Endothelial cell of umbilical vein (primary cell): Measurements from ENCODE around the gene AZU1. TPM values are rescaled to one million over a fixed set of nuclear protein-coding genes. Genes with fewer than 3 reads are reported as not detected.

Experiments
- BruUV-seq: library from RNA; stranded (reverse); fragments of 400-500 nt; replicated peaks from 2 replicates; lab custom pipeline; 2021; lab: Mats Ljungman, UMichigan
- CTCF ChIA-PET: fragments of 300-600, 350-600 bp; sonication (Branson Sonifier 250); formaldehyde crosslinking; loops from one replicate; lab custom pipeline; 2021; ENCODE audit warnings: antibody characterized with exemption, inconsistent platforms; lab: Charles Lee
- POLR2A ChIA-PET: fragments of 300-600, 350-600 bp; sonication (Branson Sonifier 250); formaldehyde crosslinking; loops from one replicate; lab custom pipeline; 2021; ENCODE audit warnings: antibody characterized with exemption, inconsistent platforms; lab: Charles Lee
- DNase-seq: peaks from one replicate; pipeline ENCODE4 v3.0.0-alpha.2; 2011; ENCODE audit warnings: low read depth, low spot score
- FAIRE-seq: peaks from 2 replicates; lab custom pipeline; 2011; peaks lifted over from hg19 to GRCh38; lab: Jason Lieb, UNC
- H2AFZ ChIP-seq: 2 replicates; pipeline ENCODE4 v1.6.0; 2012; ENCODE audit warnings: low read depth, low read length, control low read depth, inconsistent platforms
- H3K27ac ChIP-seq: 2 replicates; pipeline ENCODE4 v1.5.1; 2011; ENCODE audit warnings: low read depth, mild to moderate bottlenecking, control low read depth, low read length, moderate library complexity; ENCODE audit not compliant: insufficient read depth
- H3K27me3 ChIP-seq, 2 experiments: 2 replicates each; pipeline versions ENCODE4 v1.6.0 to v1.6.1; 2011; ENCODE audit warnings: low read length in 2 of 2, mixed read lengths in 1 of 2; ENCODE audit not compliant: control insufficient read depth in 2 of 2, insufficient read depth in 2 of 2
- H3K36me3 ChIP-seq, 2 experiments: 2 replicates in 1 of 2; 3 replicates in 1 of 2; pipeline ENCODE4 v1.5.1; 2011; ENCODE audit warnings: low read length in 2 of 2, mild to moderate bottlenecking in 1 of 2, moderate library complexity in 1 of 2; ENCODE audit not compliant: control insufficient read depth in 2 of 2, insufficient read depth in 2 of 2; ENCODE audit errors: extremely low read depth in 1 of 2
- H3K4me1 ChIP-seq: 3 replicates; pipeline ENCODE4 v1.5.1; 2011; ENCODE audit warnings: mild to moderate bottlenecking, low read length; ENCODE audit not compliant: control insufficient read depth, insufficient read depth; ENCODE audit errors: extremely low read depth
- H3K4me2 ChIP-seq: 2 replicates; pipeline ENCODE4 v1.6.1; 2011; ENCODE audit warnings: low read length, control low read depth, mixed read lengths; ENCODE audit not compliant: insufficient read depth
- H3K4me3 ChIP-seq, 3 experiments: fragments of 200-600 bp in 1 of 3; sonication (generic), shearing (Covaris generic) in 1 of 3; replicated peaks in 1 of 3; 2 replicates each; pipeline ENCODE4 v1.5.1; 2011 to 2016; ENCODE audit warnings: control low read depth in 3 of 3, low read length in 3 of 3, mild to moderate bottlenecking in 2 of 3, inconsistent platforms in 1 of 3, low read depth in 1 of 3, moderate library complexity in 1 of 3; ENCODE audit not compliant: insufficient read depth in 1 of 3
- H3K79me2 ChIP-seq: 2 replicates; pipeline ENCODE4 v1.6.0; 2012; ENCODE audit warnings: low read length, inconsistent platforms; ENCODE audit not compliant: control insufficient read depth, insufficient read depth
- H3K9ac ChIP-seq: replicated peaks from 2 replicates; pipeline ENCODE3; 2011; ENCODE audit warnings: low read length, control low read depth; ENCODE audit not compliant: insufficient read depth; ENCODE audit errors: extremely low read depth
- H3K9me1 ChIP-seq: replicated peaks from 3 replicates; pipeline ENCODE4 v1.6.0; 2011; ENCODE audit warnings: mild to moderate bottlenecking, low read length; ENCODE audit not compliant: control insufficient read depth, insufficient read depth; ENCODE audit errors: extremely low read depth
- H3K9me3 ChIP-seq: replicated peaks from 2 replicates; pipeline ENCODE4 v1.5.1; 2012; ENCODE audit warnings: low read length, inconsistent platforms; ENCODE audit not compliant: control insufficient read depth, insufficient read depth
- H4K20me1 ChIP-seq: replicated peaks from 2 replicates; pipeline ENCODE3; 2011; ENCODE audit warnings: mild to moderate bottlenecking, low read length; ENCODE audit not compliant: control insufficient read depth, insufficient read depth; ENCODE audit errors: extremely low read depth
- EZH2 ChIP-seq: IDR thresholded peaks from 2 replicates; pipeline ENCODE4 v1.6.1; 2012; ENCODE audit warnings: borderline replicate concordance, low read depth, mild to moderate bottlenecking, moderate library complexity, low read length, inconsistent platforms; ENCODE audit not compliant: severe bottlenecking
- FOS ChIP-seq: IDR thresholded peaks from 2 replicates; pipeline ENCODE4 v1.6.1; 2011; ENCODE audit warnings: mild to moderate bottlenecking, low read length, moderate library complexity, borderline replicate concordance; ENCODE audit not compliant: insufficient read depth
- GATA2 ChIP-seq: IDR thresholded peaks from 2 replicates; pipeline ENCODE4 v1.7.0; 2011; ENCODE audit warnings: low read depth, mild to moderate bottlenecking, moderate library complexity, mixed read lengths, low read length; ENCODE audit not compliant: insufficient read length, insufficient read depth
- JUN ChIP-seq: IDR thresholded peaks from 2 replicates; pipeline ENCODE4 v1.6.1; 2011; ENCODE audit warnings: borderline replicate concordance, low read depth; ENCODE audit not compliant: insufficient read length, insufficient read depth
- MYC ChIP-seq: IDR thresholded peaks from one replicate; pipeline ENCODE4 v1.6.1; 2011; ENCODE audit warnings: mild to moderate bottlenecking, low read depth, low read length
- POLR2A ChIP-seq: IDR thresholded peaks from 2 replicates; pipeline ENCODE4 v1.6.1; 2012; ENCODE audit warnings: low read depth, mild to moderate bottlenecking, control low read depth, low read length
- POLR2AphosphoS5 ChIP-seq: IDR thresholded peaks from 2 replicates; pipeline ENCODE4 v1.6.1; 2012; ENCODE audit warnings: low read depth, mild to moderate bottlenecking, control low read depth, low read length, moderate library complexity; ENCODE audit not compliant: insufficient read depth
- dilution Hi-C: fragments of 300-500 bp; cut with MboI; formaldehyde crosslinking; loops from one replicate; pipeline ENCODE4 v1.15.0; 2019; ENCODE audit warnings: low sequenced_read_pairs; ENCODE audit not compliant: extremely low pct_ligation_motif_present
- intact Hi-C: fragments of 100-400 bp; cut with micrococcal nuclease; formaldehyde crosslinking; loops from one replicate; pipeline ENCODE4 v1.10.0; 2022
- polyA plus RNA-seq, 4 experiments: library from polyadenylated mRNA; depleted of rRNA in 3 of 4; stranded (reverse) in 3 of 4; unstranded in 1 of 4; fragments of >200 nt; gene quantifications; 2 replicates each; pipeline versions ENCODE4 v1.2.1 to v1.2.3, GENCODE V29; 2011 to 2012; ENCODE audit warnings: missing spikeins in 1 of 4
- total RNA-seq: library from RNA; stranded (reverse); gene quantifications from 2 replicates; pipeline ENCODE4 v1.2.3, GENCODE V29; 2021
- TF ChIP-seq, protein P1 (sequence below): IDR thresholded peaks from 2 replicates; pipeline ENCODE4 v1.6.1; 2011; ENCODE audit not compliant: insufficient read depth, insufficient read length
- TF ChIP-seq, protein P2 (sequence below), 2 donors: IDR thresholded peaks; 1 replicate in 1 of 2; 2 replicates in 1 of 2; pipeline ENCODE4 v1.5.1; 2011; ENCODE audit warnings: low read length in 2 of 2, mild to moderate bottlenecking in 2 of 2, moderate library complexity in 2 of 2, control low read depth in 1 of 2, inconsistent platforms in 1 of 2, low read depth in 1 of 2; ENCODE audit not compliant: insufficient read depth in 1 of 2; ENCODE audit errors: extremely low read depth in 1 of 2

Gene AZU1
- total and polyA plus RNA-seq, 2 donors (not counting 3 experiments of a cell fraction or from before 2014, with no cell fraction given): 0.12 TPM; not detected in 1

DNA sequence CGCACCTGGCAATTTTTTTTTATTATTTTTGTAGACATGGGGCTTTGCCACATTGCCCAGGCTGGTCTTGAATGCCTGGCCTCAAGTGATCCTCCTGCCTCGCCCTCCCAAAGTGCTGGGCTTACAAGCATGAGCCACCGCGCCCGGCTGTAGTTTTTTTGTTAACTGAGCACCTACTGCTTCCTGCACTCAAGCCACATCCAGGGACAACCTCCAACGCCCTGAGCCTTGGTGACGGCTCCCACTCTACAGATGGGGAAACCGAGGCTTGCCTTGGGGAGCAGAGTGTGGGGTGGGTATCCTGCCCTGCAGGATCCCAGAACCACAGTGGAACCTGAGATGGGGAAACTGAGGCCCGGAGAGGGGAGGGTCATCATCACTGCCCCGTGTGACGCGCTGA lies 27.5 kb downstream of the AZU1 start:
- FAIRE-seq: no peak

More for the DNA sequence above, 27.5 kb downstream of the AZU1 start:
- no peak overlapping the region for H3K9ac ChIP-seq
- H3K79me2 ChIP-seq: no peaks in the 10 kb centered on the region
- peaks cover 0 to 2% of the 10 kb centered on the region in 2 experiments for H3K27me3 ChIP-seq
- ChIA-PET CTCF (no interaction called here), POLR2A (no interaction called here)
- H3K9me1 ChIP-seq: no peaks in the 10 kb centered on the region
- no TSS peak for BruUV-seq
- H3K4me1 ChIP-seq: no peaks in the 10 kb centered on the region
- DNase-seq: no peak
- no peaks in the 10 kb centered on the region for H4K20me1 ChIP-seq
- H2AFZ ChIP-seq: no peak overlapping the region
- no peak for TF ChIP-seq POLR2A
- TF ChIP-seq FOS: no peak
- no peak for TF ChIP-seq MYC
- no peak for TF ChIP-seq JUN
- TF ChIP-seq EZH2: no peak
- TF ChIP-seq GATA2: no peak
- TF ChIP-seq, protein P1, sequence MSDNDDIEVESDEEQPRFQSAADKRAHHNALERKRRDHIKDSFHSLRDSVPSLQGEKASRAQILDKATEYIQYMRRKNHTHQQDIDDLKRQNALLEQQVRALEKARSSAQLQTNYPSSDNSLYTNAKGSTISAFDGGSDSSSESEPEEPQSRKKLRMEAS: no peak
- TF ChIP-seq, protein P2, sequence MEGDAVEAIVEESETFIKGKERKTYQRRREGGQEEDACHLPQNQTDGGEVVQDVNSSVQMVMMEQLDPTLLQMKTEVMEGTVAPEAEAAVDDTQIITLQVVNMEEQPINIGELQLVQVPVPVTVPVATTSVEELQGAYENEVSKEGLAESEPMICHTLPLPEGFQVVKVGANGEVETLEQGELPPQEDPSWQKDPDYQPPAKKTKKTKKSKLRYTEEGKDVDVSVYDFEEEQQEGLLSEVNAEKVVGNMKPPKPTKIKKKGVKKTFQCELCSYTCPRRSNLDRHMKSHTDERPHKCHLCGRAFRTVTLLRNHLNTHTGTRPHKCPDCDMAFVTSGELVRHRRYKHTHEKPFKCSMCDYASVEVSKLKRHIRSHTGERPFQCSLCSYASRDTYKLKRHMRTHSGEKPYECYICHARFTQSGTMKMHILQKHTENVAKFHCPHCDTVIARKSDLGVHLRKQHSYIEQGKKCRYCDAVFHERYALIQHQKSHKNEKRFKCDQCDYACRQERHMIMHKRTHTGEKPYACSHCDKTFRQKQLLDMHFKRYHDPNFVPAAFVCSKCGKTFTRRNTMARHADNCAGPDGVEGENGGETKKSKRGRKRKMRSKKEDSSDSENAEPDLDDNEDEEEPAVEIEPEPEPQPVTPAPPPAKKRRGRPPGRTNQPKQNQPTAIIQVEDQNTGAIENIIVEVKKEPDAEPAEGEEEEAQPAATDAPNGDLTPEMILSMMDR (IDR thresholded peaks at IDR 0.05; ENCODE audit: extremely low read depth in 1 of 2, insufficient read depth in 1 of 2, low read depth in 1 of 2, low read length in 2 of 2): no peak
- no peak for TF ChIP-seq POLR2AphosphoS5
- no peaks in the 10 kb centered on the region for H3K9me3 ChIP-seq
- H3K4me2 ChIP-seq: no peak overlapping the region
- no peak overlapping the region for H3K4me3 ChIP-seq
- dilution Hi-C loops: no loop called here
- intact Hi-C loops: no loop called here
- no peak overlapping the region for H3K27ac ChIP-seq
- no peaks in the 10 kb centered on the region for H3K36me3 ChIP-seq
